Activated CD8-positive, alpha-beta memory T cell treated with anti-CD3 and anti-CD28 coated beads, Interleukin-2, amount 50 U/mL, for 24 hours (primary cell): ENCODE results near the gene NOTCH4.
"Not testable (repeated sequence)": the region's sequence is repeated elsewhere in the genome, so short reads cannot be mapped to it uniquely, and the experiment has no call there.

Source experiments
- DNase-seq: peaks from one replicate; pipeline ENCODE4 v3.0.0-alpha.2; 2020; ENCODE audit errors: extremely low read depth

NOTCH4 gene

DNA sequence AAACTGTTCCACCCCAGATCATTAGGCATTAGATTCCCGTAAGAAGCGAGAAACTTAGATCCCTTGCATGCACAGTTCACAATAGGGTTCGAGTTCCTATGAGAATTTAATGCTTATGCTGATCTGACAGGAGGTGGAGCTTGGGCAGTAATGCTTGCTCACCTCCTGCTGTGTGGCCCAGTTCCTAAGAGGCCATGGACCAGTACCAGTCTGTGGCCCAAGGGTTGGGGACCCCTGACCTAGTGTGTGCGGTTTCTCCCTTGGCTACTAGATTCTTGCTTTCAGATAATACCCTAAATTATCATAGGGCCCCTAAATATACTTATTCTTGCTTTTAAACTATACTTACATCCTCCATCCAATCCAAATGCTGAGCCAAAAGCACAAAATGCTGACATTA, 29.5 kb downstream of the NOTCH4 start:
- DNase-seq: no peak

DNA sequence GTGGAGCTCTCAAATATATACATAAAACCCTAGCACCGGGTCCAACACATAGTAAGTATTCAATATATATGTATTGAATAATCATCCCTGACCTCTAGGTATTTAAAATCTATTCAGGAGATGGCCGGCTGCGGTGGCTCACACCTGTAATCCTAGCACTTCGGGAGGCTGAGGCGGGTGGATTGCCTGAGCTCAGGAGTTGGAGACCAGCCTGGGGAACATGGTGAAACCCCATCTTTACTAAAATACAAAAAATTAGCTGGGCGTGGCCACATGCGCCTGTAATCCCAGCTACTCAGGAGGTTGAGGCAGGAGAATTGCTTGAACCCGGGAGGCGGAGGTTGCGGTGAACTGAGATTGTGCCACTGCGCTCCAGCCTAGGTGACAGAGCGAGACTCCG, 30.8 kb downstream of the NOTCH4 start:
- not testable (repeated sequence) for DNase-seq

DNA sequence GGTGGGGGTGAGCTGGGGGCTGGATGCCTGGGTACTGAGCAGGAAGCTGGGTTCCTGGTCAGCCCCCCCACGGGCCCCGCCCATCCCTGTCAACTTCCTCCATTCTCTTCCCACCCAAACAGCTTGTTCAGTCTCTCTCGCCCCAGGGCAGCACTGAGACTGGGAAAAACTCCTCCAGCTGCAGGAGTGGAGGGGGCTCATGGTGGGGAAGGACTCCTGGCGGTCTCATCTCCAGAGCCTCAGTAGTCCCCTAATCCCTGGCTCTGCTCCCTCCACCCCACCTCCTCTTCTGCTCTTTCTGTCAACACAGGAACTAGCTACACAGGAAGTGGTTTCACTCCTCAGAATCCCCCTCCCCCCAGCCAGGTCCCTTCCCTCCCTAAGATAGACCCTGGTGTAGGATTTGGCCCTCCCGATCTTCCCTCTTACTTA, 31.2 kb downstream of the NOTCH4 start, which contains the start of gene GPSM3:
Gene GPSM3, minus strand, starts transcription at position 36 of the 432 bp plus-strand sequence. CDS start 130 bp downstream, outside the sequence.
- no peak for DNase-seq

DNA sequence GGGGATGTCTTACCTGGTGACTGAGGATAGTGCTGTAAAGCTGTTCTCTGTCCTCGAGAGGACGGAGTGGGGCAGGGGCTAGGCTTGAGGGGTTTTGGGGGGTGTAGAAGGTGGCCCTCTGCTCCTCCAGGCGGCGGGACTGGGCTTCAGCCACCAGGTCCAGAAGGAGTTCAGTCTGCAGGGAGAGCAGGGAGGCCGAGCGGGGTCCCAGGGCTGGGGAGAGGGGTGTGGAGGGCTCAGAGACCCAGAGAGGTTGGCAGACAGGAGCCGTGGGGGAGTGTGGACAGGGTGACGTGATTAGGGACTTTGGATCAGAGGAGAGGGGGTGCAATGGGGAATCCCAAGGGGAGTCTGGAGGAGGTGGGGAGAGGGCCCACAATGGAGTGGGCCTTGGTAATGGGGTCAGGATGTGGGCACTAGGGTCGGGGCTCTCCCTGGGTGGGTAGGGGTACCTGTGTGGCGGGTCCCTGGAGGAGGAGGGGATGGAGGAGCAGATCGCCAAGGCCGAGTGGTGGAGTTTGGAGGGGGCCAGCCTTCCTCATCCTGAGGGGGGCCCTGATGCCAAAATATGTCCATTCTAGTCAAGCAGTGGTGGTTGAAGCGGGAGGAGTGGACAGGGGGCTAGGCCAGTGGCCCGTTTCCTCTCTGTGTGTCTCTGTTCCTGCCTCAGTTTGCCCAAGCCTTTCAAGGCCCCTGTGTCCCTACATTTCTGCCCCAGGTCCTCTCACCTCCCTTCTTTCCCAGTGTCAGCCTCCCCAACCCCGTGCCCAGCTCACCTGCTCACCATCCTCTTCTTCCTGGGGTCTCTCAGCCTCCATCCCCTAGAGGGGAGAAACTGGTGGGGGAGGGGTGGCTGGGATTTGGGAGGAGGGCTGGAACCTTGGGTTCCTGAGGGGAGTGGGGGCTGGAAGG, 31.9 kb downstream of the NOTCH4 start:
- no peak for DNase-seq

DNA sequence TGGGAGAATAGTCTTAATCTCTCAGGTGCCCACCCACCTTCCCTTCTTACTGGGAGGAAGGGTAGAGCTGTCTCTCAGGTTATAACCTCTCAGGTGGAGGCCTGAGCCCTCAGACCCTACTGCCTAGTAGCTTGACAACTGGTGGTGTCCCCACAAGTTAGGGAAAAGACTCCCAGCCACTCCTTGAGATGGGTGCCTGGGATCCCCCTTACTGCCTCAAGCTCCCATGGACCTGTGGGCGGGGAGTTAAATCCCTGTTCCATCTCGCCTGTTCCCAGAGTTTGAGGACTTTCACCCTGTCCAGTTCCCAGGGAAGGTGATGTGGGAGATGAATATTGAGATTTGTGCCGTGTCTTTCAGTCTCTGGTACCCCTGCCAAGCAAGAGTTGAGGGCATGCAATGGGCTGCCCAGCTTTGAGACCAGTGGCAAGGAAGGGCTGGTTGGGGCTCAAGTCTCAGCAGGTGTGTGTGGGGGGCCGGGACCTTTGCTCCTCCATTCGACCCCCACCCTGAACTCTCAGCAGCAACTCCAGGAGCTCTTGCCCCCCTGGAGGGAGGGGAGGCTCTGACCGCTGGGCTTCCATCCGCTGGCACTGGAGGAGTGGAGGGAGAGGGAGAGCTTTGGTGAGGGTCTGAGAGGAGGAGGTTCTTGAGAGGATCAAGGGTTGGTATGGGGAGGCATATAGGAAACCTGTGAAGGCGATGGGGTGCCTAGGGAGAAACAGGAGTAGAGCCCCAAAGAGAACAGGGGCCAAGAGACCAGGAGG, 32.8 kb downstream of the NOTCH4 start:
- DNase-seq: no peak

DNA sequence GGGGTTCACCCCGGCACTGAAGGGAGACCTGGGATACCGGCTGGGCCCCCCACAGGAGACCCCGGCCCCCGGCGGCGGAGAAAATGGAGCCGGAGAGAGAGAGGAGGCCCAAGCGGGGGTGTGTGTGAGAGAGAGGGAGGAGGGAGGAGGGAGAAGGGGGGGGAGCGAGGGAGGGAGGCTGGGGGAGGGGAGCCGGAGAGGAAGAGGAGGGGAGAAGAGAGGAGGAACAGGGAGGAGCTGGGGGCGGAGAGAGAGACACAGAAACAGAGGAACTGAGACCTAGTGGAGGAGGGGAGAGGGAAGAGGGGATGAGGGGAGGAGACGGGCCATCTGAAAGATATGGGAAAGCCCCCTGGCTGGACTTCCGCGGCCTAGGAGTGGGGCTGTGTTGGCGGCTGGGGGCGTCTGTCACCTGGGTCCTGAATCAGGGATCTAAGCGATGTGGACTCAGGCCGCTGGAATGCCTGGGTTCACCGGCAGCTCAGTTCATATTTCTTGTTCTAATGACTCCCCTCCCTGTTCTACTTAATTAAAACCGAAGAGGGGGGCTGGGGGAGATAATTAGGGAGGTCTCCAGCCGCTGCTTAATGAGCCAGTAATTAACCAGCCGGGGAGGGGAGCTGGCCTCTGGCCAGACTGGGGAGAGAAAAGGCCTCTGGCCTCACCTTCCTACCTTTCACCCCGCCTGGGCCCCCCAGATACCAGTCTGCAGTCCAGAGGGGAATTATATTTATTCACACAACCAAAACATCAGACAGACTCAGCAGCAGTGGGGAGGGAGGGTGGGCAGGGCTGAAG, 33.6 kb downstream of the NOTCH4 start, which contains the start of gene PBX2:
Gene PBX2, minus strand, starts transcription at position 149 of the 798 bp plus-strand sequence. CDS start 287 bp downstream, outside the sequence.
- DNase-seq: no peak

DNA sequence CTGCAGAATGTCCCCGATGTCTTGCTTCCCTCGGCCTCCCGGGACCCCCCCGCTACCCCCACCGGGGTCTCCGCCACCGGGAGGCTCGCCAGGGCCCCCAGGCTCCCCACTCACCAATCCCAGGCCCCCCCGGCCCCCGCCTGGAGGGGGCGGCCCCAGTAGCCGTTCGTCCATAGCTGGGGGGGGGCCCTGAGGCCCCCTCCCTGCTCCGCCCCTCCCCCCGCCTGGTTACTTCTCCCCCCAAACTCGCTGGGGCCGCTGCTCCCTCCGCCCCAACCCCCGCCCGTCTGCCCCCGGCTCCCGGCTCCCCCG, 34.2 kb downstream of the NOTCH4 start:
- DNase-seq: no peak

DNA sequence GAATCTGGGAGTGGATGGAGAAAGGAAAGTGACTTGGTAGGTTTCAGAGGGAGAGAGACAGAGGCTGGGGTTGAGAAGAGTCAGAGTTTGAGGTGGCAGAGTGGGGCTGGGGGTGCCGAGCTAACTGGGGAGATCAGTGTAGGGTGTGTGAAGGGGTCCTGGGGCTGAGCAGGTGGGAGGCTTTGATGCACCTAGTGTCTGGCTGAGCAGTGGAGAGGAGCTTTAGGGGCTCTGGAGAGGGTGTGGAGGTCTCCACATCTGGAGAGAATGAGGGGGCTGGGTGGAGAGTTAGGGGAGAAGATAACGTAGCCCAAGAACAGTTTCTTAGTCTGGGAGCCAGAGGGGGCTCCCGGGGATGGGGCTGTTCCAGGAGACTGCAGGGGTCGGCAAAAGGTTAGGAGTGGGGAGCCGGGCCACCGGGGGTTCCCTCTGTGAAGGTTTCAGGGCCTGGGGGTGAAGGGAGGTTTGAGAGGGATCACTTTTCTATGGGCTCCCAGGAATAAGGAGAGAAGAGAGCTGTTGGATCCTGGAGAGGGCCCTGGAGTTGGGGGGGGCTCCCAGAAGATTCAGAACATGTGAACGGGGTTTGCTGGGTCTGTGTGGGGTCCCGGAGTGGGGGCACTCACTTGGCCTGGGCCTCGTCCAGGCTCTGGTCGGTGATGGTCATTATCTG, 34.7 kb downstream of the NOTCH4 start:
- DNase-seq: no peak

DNA sequence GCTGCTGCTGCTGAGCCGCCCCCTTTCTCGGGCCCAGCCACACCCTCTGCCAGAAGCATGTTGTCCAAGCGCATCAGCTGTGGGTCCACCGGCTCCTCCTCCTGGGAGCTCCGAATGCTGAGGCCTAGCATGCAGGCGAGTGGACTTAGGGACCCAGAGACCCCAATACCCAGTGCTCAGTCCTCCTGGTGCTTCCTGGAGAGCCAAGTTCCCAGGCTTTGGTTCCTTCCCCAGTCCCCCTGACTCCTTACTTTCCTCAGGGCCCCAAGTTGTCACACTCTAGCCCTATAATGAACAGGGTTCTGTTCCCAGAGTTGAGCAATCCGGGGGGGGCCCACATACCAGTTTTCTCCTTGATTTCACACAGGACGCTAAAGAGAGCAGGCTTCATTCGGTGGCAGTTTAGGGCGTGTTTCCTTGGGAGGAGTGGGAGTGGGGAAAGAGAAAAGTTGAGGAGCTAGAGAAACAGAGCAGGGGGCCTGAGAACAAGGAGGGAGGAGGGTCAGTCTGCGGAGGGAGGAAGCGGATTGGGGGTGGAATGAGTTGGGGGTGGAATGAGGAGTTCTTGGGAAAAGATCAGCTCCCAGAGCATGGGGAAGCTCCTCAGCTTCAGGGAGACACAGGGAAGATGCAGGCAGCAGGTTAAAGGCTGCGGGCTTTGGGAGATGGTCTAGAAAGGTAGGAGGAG, 35.3 kb downstream of the NOTCH4 start:
- no peak for DNase-seq

DNA sequence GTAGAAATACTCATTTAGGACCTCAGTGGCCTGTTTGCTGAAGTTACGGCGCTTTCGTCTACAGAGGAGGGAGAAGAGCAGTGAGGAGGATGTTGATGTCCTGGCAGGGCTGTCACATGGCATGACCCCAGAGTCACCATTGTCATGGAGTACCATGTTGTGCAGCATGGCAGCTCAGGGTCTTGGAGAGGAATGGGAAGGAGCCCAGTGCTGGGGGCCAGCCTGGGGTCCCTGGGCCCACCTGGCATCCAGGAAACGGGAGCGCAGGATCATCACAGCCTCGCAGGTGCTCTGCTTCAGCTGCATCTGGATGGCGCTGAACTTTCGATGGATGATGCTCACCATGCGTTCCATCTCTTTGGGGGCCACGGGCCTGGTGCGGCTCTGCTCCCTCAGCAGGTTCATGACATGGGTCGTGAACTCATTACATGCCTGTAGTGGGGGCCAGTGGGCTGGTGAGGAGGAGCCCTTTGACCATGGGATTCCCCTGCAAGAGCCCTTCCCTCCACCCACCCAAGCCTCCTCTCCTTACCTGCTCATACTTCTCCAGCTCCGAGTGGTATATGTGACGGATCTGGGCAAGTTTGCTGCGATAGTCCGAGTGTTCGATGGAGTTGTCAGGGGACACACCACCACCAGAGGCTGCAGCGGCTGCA, 36.0 kb downstream of the NOTCH4 start:
- DNase-seq: not testable (repeated sequence)

DNA sequence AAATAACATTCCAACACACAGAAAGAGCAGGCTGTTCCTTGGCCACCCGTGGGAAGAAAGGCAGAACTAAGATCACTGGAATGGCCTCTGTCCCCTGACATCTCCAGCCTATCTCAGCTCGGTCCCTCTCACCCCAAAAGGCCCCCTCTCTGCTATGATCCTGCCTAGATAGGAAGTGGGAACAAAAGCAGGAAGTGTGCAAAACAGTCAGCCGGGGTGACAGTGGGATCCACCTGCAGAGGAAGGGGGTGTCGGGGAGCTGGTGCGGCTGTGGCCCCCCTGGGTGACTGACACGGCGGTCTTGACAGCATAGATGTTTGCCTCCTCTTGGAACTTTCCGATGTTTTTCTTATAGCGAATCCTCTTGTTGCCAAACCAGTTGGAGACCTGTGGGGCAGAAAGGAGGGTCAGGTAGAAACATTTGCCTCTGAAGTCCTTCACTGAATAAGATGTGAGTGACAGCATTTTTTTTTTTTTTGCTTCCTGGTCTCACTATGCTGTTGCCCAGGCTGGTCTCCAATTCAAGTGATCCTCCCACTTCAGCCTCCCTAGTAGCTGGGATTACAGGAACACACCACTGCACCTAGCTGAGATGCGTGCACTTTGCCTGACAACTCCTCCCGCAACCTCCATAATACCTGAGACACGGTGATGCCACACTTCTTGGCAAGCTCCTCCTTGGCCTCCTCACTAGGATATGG, 36.7 kb downstream of the NOTCH4 start:
- no peak for DNase-seq

DNA sequence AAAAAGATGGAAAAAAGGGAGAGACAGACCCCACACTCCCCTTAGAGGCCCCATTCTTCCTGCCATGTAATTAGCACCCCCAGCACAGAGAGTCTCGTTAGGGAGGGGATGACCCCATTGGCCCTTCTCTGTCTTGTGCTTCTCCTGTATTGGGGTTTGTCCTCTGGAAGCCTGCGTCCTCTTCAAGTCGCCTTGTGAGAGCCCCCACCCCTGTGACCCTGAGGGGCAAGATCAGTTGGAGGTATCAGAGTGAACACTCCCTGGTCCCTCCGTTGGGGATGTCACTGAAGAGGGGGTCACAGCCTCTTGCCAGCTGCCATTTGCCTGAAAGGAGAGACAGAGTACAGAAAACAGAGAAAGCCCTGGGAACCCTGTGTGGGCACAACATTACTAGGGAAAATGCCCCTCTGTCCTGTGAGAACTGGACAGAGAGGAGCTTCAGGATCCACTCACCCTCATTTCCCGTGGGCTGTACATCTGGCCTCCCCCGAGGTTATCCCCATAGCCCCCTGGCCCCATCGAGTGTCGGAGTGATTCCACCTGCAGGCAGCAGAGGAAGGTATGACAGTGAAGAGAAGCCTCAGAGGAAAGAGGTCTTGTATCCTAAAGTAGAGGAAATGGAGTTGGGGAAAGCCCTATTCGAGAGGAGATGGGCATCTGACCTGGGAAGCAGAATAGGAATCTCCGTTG, 37.6 kb downstream of the NOTCH4 start:
- not testable (repeated sequence) for DNase-seq

DNA sequence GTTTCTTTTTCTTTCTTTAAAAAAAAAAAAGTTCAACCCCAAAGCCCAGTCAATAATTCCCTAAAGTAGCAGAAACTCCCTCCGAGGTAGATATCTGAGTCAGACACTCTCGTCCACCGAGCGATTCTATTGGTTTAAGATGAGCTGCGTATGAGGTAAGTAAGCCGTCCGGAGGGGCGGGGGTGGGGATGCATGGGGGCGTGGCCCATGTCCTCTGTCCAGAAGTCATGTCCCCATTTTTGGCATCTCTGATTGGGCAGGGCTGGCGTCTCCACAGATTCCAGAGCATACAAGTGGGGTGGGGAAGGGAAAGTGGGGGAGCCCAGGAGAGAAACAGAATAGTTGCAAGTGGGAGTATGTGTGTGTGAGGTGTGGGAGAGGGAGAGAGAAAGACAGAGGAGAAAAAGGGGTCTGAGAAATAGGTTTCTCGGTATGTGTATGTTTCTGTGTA, 38.2 kb downstream of the NOTCH4 start:
- DNase-seq: not testable (repeated sequence)

DNA sequence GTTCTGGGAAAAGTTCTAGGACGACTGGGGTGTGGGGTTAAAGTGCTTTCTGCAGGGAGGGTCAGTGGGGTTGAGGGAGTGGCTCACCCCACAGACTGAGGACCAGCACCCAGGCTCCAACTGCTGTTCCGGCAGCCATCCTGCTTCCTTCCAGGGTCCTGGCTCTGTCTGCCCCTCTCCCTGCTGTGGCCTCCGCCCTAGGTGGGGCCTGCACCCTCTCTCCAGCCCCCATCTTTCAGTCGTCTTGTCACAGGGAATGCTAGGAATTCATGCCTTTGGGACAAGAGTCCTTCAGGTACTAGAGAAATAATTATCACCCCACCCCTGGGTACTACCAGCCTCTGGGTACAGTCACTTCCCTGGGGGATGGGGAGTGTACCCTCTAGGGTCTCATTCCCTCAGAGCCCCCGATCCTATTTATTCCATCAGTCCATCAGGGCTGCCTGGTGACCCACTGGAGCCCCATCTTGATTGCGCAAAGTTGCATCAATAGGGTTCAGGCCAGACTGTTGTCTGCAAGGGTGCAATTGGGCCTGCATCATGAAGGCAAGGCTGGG, 39.7 kb downstream of the NOTCH4 start, which contains the start of gene AGER:
Gene AGER, minus strand, starts transcription at position 170 of the 557 bp plus-strand sequence. Its CDS starts 31 bp downstream, at position 139.
- DNase-seq: no peak

DNA sequence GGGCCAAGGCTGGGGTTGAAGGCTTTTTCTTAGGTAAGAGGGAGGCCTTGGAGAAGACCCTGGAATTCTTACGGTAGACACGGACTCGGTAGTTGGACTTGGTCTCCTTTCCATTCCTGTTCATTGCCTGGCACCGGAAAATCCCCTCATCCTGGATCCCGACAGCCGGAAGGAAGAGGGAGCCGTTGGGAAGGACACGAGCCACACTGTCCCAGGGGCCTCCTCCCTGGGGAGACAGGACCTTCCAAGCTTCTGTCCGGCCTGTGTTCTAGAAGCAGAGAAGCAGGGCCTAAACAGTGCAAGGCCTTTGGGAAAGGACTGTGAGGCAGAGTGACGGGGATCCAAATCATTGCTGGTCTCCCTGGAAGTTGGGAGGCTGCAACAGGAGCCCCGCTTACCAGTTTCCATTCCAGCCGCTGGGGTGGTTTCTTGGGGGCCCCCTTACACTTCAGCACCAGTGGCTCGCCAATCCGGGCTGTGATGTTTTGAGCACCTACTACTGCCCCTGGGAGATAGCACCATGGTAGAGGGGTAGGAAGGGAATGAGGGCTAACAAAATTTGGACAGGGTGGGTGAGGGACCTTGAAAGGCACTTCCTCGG, 40.3 kb downstream of the NOTCH4 start:
- no peak for DNase-seq

DNA sequence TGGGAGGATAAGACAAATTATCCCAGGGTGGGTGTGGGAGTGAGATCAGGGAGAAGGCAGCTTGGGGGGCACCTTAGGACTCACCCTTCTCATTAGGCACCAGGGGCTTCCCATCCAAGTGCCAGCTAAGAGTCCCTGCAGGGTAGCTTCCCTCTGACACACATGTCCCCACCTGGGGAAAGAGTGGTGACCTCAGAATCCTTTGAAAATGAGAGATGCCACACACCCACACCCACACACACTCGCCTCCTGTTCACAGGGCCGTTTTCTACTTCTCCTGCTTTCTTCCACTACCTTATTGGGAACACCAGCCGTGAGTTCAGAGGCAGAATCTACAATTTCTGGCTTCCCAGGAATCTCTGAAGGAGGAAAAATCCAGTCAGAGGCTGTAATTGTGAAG, 40.8 kb downstream of the NOTCH4 start:
- no peak for DNase-seq

DNA sequence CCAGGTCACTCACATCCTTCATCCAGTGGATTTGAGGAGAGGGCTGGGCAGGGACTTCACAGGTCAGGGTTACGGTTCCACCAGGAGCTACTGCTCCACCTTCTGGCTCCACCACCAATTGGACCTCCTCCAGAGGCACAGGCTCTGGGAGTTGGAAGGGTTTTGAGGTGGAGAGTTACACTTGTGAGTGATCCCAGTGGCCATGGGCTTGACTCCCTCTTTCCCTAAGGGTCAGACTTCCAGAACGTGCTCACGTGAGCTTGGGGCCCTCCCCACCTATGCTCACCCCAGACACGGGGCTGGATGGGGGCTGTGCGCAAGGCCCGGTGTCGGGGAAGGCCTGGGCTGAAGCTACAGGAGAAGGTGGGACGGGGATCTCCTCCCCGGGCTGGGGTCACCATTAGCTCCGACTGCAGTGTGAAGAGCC, 41.3 kb downstream of the NOTCH4 start:
- no peak for DNase-seq
